Measurements from ENCODE around the gene HIF1AN. TPM values are rescaled to one million over a fixed set of nuclear protein-coding genes. Genes with fewer than 3 reads are reported as not detected.

HIF1AN gene
- total RNA-seq, 1 donor from 2014 or later: 62.9 TPM

- DNase-seq (ENCODE audit: extremely low spot score, unreplicated experiment): no peak
- TF ChIP-seq, protein P1, sequence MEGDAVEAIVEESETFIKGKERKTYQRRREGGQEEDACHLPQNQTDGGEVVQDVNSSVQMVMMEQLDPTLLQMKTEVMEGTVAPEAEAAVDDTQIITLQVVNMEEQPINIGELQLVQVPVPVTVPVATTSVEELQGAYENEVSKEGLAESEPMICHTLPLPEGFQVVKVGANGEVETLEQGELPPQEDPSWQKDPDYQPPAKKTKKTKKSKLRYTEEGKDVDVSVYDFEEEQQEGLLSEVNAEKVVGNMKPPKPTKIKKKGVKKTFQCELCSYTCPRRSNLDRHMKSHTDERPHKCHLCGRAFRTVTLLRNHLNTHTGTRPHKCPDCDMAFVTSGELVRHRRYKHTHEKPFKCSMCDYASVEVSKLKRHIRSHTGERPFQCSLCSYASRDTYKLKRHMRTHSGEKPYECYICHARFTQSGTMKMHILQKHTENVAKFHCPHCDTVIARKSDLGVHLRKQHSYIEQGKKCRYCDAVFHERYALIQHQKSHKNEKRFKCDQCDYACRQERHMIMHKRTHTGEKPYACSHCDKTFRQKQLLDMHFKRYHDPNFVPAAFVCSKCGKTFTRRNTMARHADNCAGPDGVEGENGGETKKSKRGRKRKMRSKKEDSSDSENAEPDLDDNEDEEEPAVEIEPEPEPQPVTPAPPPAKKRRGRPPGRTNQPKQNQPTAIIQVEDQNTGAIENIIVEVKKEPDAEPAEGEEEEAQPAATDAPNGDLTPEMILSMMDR (conservative IDR thresholded peaks at IDR 0.05): no peak
- Mint-ChIP-seq H3K4me3 (no peak overlapping the region), H3K36me3 (peaks cover 32% of the 10 kb centered on the region), H3K4me1 (ENCODE audit: unreplicated experiment) (peaks cover 12% of the 10 kb centered on the region), H3K9me3 (no peaks in the 10 kb centered on the region), H3K27ac (no peak overlapping the region), H3K27me3 (no peaks in the 10 kb centered on the region)
Measured at GRCh38 chr10:100498059-100498458, 37.7 kb upstream of the HIF1AN start.

DNA sequence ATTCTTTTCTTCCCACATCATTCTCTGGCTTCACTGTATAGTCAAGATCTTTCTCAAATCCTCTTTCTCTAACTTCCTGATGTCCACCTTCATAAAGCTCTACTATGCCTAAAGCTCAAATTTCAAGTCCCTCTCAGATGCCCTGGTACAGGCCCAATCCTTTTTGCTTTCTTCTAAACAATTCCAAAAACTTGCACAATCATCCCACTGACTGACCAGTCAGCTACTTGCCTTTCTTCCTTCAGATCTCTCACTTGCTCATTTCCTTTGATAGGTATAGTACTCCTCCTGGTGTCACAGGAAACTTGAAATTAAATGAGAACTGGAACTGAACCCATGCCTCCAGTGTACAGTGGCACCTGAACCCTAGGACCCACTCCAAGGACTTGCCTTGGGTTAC, 34.3 kb upstream of the HIF1AN start:
- peaks cover 31% of the 10 kb centered on the region for H3K36me3 Mint-ChIP-seq
- no peak for DNase-seq (ENCODE audit: extremely low spot score, unreplicated experiment)
- H3K9me3 Mint-ChIP-seq: no peaks in the 10 kb centered on the region
- H3K4me1 Mint-ChIP-seq (ENCODE audit: unreplicated experiment): peaks cover 25% of the 10 kb centered on the region
- TF ChIP-seq, protein P1 (conservative IDR thresholded peaks at IDR 0.05): no peak
- no peak overlapping the region for H3K4me3 Mint-ChIP-seq
- no peaks in the 10 kb centered on the region for H3K27me3 Mint-ChIP-seq
- H3K27ac Mint-ChIP-seq: no peak overlapping the region

- H3K4me1 Mint-ChIP-seq (ENCODE audit: unreplicated experiment): peaks cover 25% of the 10 kb centered on the region
- TF ChIP-seq, protein P1 (conservative IDR thresholded peaks at IDR 0.05): no peak
- H3K36me3 Mint-ChIP-seq: peaks cover 35% of the 10 kb centered on the region
- H3K4me3 Mint-ChIP-seq: no peak overlapping the region
- no peak for DNase-seq (ENCODE audit: extremely low spot score, unreplicated experiment)
- no peak overlapping the region for H3K27ac Mint-ChIP-seq
- H3K27me3 Mint-ChIP-seq: no peaks in the 10 kb centered on the region
- H3K9me3 Mint-ChIP-seq: no peaks in the 10 kb centered on the region
Measured at GRCh38 chr10:100502926-100503494, 32.7 kb upstream of the HIF1AN start.

DNA sequence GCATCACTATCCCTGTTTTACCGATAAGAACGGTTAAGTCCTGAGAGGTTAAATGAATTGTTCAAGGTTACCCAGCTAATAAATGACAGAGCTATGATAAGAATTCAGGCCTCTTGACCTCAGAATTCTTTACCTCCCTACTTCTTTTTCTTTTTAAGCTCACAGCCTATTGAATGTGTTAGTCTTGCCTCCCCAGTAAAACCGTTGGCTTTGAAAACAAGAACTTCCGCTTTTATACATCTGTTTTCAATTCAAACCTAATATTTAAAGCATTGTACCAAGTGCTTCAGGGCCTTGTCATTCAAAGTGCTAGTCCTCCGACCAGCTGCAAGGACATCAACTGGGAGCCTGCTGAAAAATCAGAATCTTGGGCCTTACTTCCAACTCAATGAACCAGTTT, 31.6 kb upstream of the HIF1AN start:
- Mint-ChIP-seq H3K27me3 (no peaks in the 10 kb centered on the region), H3K9me3 (no peaks in the 10 kb centered on the region), H3K27ac (no peak overlapping the region), H3K36me3 (peaks cover 38% of the 10 kb centered on the region), H3K4me1 (ENCODE audit: unreplicated experiment) (peaks cover 30% of the 10 kb centered on the region), H3K4me3 (no peak overlapping the region)
- TF ChIP-seq, protein P1 (conservative IDR thresholded peaks at IDR 0.05): no peak
- DNase-seq (ENCODE audit: extremely low spot score, unreplicated experiment): no peak

DNA sequence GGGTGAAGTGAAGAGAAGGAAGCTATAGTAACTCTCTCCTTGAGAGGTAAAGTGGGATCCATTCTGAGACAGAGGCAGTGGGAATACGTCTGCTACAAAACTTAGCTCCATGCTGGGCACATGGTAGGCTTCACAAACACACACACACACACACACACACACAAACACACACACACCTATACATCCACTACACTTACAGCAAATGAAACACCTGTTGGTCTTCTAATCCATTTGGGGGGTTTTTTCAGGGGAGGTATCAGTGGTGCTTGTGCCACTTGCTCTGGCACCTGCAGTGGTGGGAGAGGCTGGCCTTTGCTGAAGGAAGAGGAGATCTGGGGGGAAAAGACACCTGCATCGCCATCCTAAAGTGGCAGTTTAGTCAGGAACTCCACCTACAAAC, 30.6 kb upstream of the HIF1AN start:
- Mint-ChIP-seq H3K27me3 (no peaks in the 10 kb centered on the region), H3K4me1 (ENCODE audit: unreplicated experiment) (peaks cover 25% of the 10 kb centered on the region), H3K36me3 (peaks cover 31% of the 10 kb centered on the region)

More for the DNA sequence above, 30.6 kb upstream of the HIF1AN start:
- no peak for DNase-seq (ENCODE audit: extremely low spot score, unreplicated experiment)
- Mint-ChIP-seq H3K9me3 (no peaks in the 10 kb centered on the region), H3K4me3 (no peak overlapping the region), H3K27ac (no peak overlapping the region)
- TF ChIP-seq, protein P1 (conservative IDR thresholded peaks at IDR 0.05): no peak
